ENCODE measurements around the gene GRM7. TPM values are rescaled to one million over a fixed set of nuclear protein-coding genes. Genes with fewer than 3 reads are reported as not detected.
"Not testable (repeated sequence)": the region's sequence is repeated elsewhere in the genome, so short reads cannot be mapped to it uniquely, and the experiment has no call there.

GRM7 gene
- total and polyA plus RNA-seq, 2 donors (not counting 1 experiment from before 2014, with no cell fraction given) = not detected

- H2AFZ ChIP-seq (ENCODE audit: low read length) = no peak overlapping the region
- H3K27me3 ChIP-seq (ENCODE audit: control insufficient read depth, insufficient read depth, low read length) = no peaks in the 10 kb centered on the region
- H3K36me3 ChIP-seq (ENCODE audit: control insufficient read depth, insufficient read depth, low read length) = no peaks in the 10 kb centered on the region
- no peak for DNase-seq (ENCODE audit: low read depth in 2 of 2)
- no peak overlapping the region for H3K4me2 ChIP-seq (ENCODE audit: extremely low read depth, insufficient read depth, low read length)
- no peak for TF ChIP-seq CTCF (conservative IDR thresholded peaks at IDR 0.05 in 1 of 2, IDR thresholded peaks at IDR 0.05 in 1 of 2; ENCODE audit: low read depth in 1 of 2, low read length in 2 of 2)
- TF ChIP-seq EZH2 (IDR thresholded peaks at IDR 0.05; ENCODE audit: low read length, missing control alignments) = no peak
- no peak overlapping the region for H3K9ac ChIP-seq (ENCODE audit: insufficient read depth, low read length)
- no peaks in the 10 kb centered on the region for H3K9me3 ChIP-seq (ENCODE audit: control insufficient read depth, insufficient read depth, low read depth, low read length)
- H3K4me1 ChIP-seq (ENCODE audit: control insufficient read depth, extremely low read depth, insufficient read depth, low read length) = no peaks in the 10 kb centered on the region
- H4K20me1 ChIP-seq (ENCODE audit: control insufficient read depth, extremely low read depth, insufficient read depth, low read length) = no peaks in the 10 kb centered on the region
- H3K4me3 ChIP-seq (replicated peaks in 1 of 4; ENCODE audit: control extremely low read depth in 1 of 4, insufficient read depth in 1 of 4, low read depth in 3 of 4, low read length in 4 of 4) = no peak overlapping the region
- no peaks in the 10 kb centered on the region for H3K79me2 ChIP-seq (ENCODE audit: control insufficient read depth, insufficient read depth, low read length)
- no peak overlapping the region for H3K27ac ChIP-seq (ENCODE audit: insufficient read depth, low read length)
Measured at GRCh38 chr3:6929918-6930317, 69.0 kb downstream of the GRM7 start.

GRCh38 chr3:6935418-6935817 is 74.5 kb downstream of the GRM7 start:
- not testable (repeated sequence) for H3K27ac ChIP-seq (ENCODE audit: insufficient read depth, low read length); H3K36me3 ChIP-seq (ENCODE audit: control insufficient read depth, insufficient read depth, low read length); H3K79me2 ChIP-seq (ENCODE audit: control insufficient read depth, insufficient read depth, low read length); H3K4me2 ChIP-seq (ENCODE audit: extremely low read depth, insufficient read depth, low read length); DNase-seq (ENCODE audit: low read depth in 2 of 2); H3K9me3 ChIP-seq (ENCODE audit: control insufficient read depth, insufficient read depth, low read depth, low read length); H4K20me1 ChIP-seq (ENCODE audit: control insufficient read depth, extremely low read depth, insufficient read depth, low read length); H3K9ac ChIP-seq (ENCODE audit: insufficient read depth, low read length); H2AFZ ChIP-seq (ENCODE audit: low read length); H3K4me1 ChIP-seq (ENCODE audit: control insufficient read depth, extremely low read depth, insufficient read depth, low read length); H3K27me3 ChIP-seq (ENCODE audit: control insufficient read depth, insufficient read depth, low read length); H3K4me3 ChIP-seq (replicated peaks in 1 of 4; ENCODE audit: control extremely low read depth in 1 of 4, insufficient read depth in 1 of 4, low read depth in 3 of 4, low read length in 4 of 4)

GRCh38 chr3:6935970-6936369 is 75.1 kb downstream of the GRM7 start:
- H2AFZ ChIP-seq (ENCODE audit: low read length) = no peak overlapping the region
- H3K9me3 ChIP-seq (ENCODE audit: control insufficient read depth, insufficient read depth, low read depth, low read length) = no peaks in the 10 kb centered on the region
- H3K4me3 ChIP-seq (replicated peaks in 1 of 4; ENCODE audit: control extremely low read depth in 1 of 4, insufficient read depth in 1 of 4, low read depth in 3 of 4, low read length in 4 of 4) = no peak overlapping the region
- TF ChIP-seq EZH2 (IDR thresholded peaks at IDR 0.05; ENCODE audit: low read length, missing control alignments) = no peak
- TF ChIP-seq CTCF (conservative IDR thresholded peaks at IDR 0.05 in 1 of 2, IDR thresholded peaks at IDR 0.05 in 1 of 2; ENCODE audit: low read depth in 1 of 2, low read length in 2 of 2) = no peak
- no peaks in the 10 kb centered on the region for H4K20me1 ChIP-seq (ENCODE audit: control insufficient read depth, extremely low read depth, insufficient read depth, low read length)
- H3K4me1 ChIP-seq (ENCODE audit: control insufficient read depth, extremely low read depth, insufficient read depth, low read length) = no peaks in the 10 kb centered on the region
- no peak for DNase-seq (ENCODE audit: low read depth in 2 of 2)
- H3K27me3 ChIP-seq (ENCODE audit: control insufficient read depth, insufficient read depth, low read length) = no peaks in the 10 kb centered on the region
- no peaks in the 10 kb centered on the region for H3K36me3 ChIP-seq (ENCODE audit: control insufficient read depth, insufficient read depth, low read length)
- H3K9ac ChIP-seq (ENCODE audit: insufficient read depth, low read length) = no peak overlapping the region
- no peak overlapping the region for H3K27ac ChIP-seq (ENCODE audit: insufficient read depth, low read length)
- no peak overlapping the region for H3K4me2 ChIP-seq (ENCODE audit: extremely low read depth, insufficient read depth, low read length)
- H3K79me2 ChIP-seq (ENCODE audit: control insufficient read depth, insufficient read depth, low read length) = no peaks in the 10 kb centered on the region
